ENCODE measurements around the gene PLD3. TPM values are rescaled to one million over a fixed set of nuclear protein-coding genes. Genes with fewer than 3 reads are reported as not detected.
A peak's percentile ranks its signal among the peaks of the same experiment; 100 is the strongest.
"Not testable (repeated sequence)": the region's sequence is repeated elsewhere in the genome, so short reads cannot be mapped to it uniquely, and the experiment has no call there.

Gene PLD3
- total RNA-seq, 2 donors from 2014 or later, result 82.3 to 138 TPM

DNA sequence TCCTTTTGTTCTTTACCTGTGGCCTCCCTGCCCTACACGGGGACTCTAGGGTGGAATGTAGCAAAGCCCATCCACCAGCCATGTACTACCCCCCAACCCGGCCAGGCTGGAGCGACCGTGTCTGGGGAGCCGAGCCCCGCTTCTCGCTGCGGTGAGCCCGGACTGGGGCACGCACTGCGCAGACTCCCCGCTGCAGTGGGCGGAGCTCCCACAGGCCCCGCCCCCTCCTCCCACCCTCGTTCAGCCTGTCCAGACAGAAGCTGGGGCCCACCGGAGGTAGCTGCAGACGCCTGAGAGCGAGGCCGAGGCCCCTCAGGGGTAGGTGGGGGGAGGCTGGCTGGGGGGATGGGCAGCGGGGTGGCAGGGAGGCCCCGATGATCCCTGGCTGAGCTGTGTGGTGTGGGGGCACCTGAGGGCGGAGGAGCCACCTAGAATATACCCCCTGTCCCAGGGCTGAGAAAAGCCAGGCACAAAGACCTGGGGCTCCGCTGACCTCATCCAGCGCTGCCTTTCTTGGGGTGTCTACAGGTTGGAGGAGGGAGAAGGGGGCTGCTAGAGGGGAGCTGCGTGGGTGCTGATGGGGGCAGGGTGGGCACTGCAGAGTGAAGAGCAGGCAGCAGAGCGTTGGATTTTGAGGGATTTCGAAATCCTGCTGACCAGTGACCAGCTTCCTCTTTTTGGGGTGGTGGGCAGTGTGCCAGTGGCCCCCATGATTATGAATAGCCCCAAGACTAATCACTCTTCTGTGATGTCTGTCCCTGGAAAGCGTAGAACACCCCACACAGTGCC lies 17.3 kb downstream of the PLD3 start:
- TF ChIP-seq, protein P1, sequence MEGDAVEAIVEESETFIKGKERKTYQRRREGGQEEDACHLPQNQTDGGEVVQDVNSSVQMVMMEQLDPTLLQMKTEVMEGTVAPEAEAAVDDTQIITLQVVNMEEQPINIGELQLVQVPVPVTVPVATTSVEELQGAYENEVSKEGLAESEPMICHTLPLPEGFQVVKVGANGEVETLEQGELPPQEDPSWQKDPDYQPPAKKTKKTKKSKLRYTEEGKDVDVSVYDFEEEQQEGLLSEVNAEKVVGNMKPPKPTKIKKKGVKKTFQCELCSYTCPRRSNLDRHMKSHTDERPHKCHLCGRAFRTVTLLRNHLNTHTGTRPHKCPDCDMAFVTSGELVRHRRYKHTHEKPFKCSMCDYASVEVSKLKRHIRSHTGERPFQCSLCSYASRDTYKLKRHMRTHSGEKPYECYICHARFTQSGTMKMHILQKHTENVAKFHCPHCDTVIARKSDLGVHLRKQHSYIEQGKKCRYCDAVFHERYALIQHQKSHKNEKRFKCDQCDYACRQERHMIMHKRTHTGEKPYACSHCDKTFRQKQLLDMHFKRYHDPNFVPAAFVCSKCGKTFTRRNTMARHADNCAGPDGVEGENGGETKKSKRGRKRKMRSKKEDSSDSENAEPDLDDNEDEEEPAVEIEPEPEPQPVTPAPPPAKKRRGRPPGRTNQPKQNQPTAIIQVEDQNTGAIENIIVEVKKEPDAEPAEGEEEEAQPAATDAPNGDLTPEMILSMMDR (IDR thresholded peaks at IDR 0.05), result no peak
- no peak overlapping the region for H3K27ac ChIP-seq
- no peaks in the 10 kb centered on the region for H3K4me1 ChIP-seq
- intact Hi-C loops (cut with DNase I), result no loop called here
- peak overlapping the region in 1 of 2 donors; percentile 50 for H3K9ac ChIP-seq (ENCODE audit: low read depth in 2 of 2, low read length in 2 of 2)
- peak; percentile 47 for DNase-seq
- peak overlapping the region; percentile 18 for H3K4me3 ChIP-seq
- H3K36me3 ChIP-seq, result no peaks in the 10 kb centered on the region
- H3K9me3 ChIP-seq, result no peaks in the 10 kb centered on the region
- no peaks in the 10 kb centered on the region for H3K27me3 ChIP-seq

- intact Hi-C loops (cut with DNase I), result no loop called here
- Histone ChIP-seq H3K9ac (ENCODE audit: low read depth in 2 of 2, low read length in 2 of 2) (no peak overlapping the region), H3K27me3 (no peaks in the 10 kb centered on the region), H3K4me3 (no peak overlapping the region), H3K27ac (no peak overlapping the region), H3K9me3 (no peaks in the 10 kb centered on the region), H3K4me1 (no peaks in the 10 kb centered on the region), H3K36me3 (no peaks in the 10 kb centered on the region)
- no peak for DNase-seq
- TF ChIP-seq, protein P1 (IDR thresholded peaks at IDR 0.05), result no peak
Measured at GRCh38 chr19:40366697-40367561, 18.4 kb downstream of the PLD3 start.

- TF ChIP-seq, protein P1 (IDR thresholded peaks at IDR 0.05), result no peak
- intact Hi-C loops (cut with DNase I), result no loop called here
- H3K4me3 ChIP-seq, result no peak overlapping the region
Measured at GRCh38 chr19:40367577-40368434, 19.3 kb downstream of the PLD3 start.

GRCh38 chr19:40369797-40370196 lies 21.3 kb downstream of the PLD3 start:
- H3K4me1 ChIP-seq, result no peaks in the 10 kb centered on the region
- H3K27me3 ChIP-seq, result no peaks in the 10 kb centered on the region
- no peak for DNase-seq
- TF ChIP-seq, protein P1 (IDR thresholded peaks at IDR 0.05), result no peak
- no peak overlapping the region for H3K4me3 ChIP-seq
- intact Hi-C loops (cut with DNase I), result no loop called here
- no peak overlapping the region for H3K27ac ChIP-seq
- no peaks in the 10 kb centered on the region for H3K9me3 ChIP-seq
- no peak overlapping the region for H3K9ac ChIP-seq (ENCODE audit: low read depth in 2 of 2, low read length in 2 of 2)
- no peaks in the 10 kb centered on the region for H3K36me3 ChIP-seq

More at GRCh38 chr19:40367577-40368434, 19.3 kb downstream of the PLD3 start:
- Histone ChIP-seq H3K27me3 (no peaks in the 10 kb centered on the region), H3K9me3 (no peaks in the 10 kb centered on the region), H3K4me1 (no peaks in the 10 kb centered on the region), H3K36me3 (no peaks in the 10 kb centered on the region), H3K27ac (no peak overlapping the region), H3K9ac (ENCODE audit: low read depth in 2 of 2, low read length in 2 of 2) (no peak overlapping the region)
- no peak for DNase-seq

DNA sequence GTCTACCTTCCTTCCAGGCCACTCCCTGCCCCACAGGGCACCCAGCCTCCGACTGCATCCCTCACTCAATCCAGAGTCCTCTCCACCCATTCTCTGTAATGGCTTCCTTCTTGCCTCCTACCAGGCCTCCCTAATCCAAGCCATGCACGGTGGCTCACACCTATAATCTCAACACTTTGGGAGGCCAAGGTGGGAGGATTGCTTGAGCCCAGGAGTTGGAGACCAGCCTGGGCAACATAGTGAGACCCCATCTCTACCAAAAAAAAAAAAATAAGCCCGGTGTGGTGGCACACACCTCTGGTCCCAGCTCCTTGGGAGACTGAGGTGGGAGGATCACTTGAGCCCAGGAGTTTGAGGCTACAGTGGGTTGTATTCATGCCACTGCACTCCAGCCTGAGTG lies 21.8 kb downstream of the PLD3 start:
- H3K4me3 ChIP-seq; DNase-seq; H3K9me3 ChIP-seq; intact Hi-C loops (cut with DNase I); H3K27me3 ChIP-seq; H3K36me3 ChIP-seq; H3K4me1 ChIP-seq; H3K27ac ChIP-seq; H3K9ac ChIP-seq (ENCODE audit: low read depth in 2 of 2, low read length in 2 of 2): not testable (repeated sequence)
